GM21529 (cell line): Measurements from ENCODE around the gene UBXN10.

ENCODE experiments used
- ATAC-seq: cut with Tn5 transposase; IDR thresholded peaks from one replicate; pipeline ENCODE4 v1.9.1; 2021; ENCODE audit not compliant: unreplicated experiment

Gene UBXN10

GRCh38 chr1:20185834-20186782 is at the start of gene UBXN10, which contains the start of gene PLA2G2C:
Gene UBXN10, plus strand, starts transcription at chr1:20186096. Its CDS starts 4,466 bp downstream, at chr1:20190562.
Gene PLA2G2C, minus strand, starts transcription at chr1:20186518. Its CDS starts 9,155 bp downstream, at chr1:20177363.
- ATAC-seq = no peak

GRCh38 chr1:20136249-20136648 is 49.6 kb upstream of the UBXN10 start:
- no peak for ATAC-seq

- ATAC-seq = no peak
Observed at GRCh38 chr1:20137055-20137454, 48.8 kb upstream of the UBXN10 start.

GRCh38 chr1:20137604-20138003 is 48.3 kb upstream of the UBXN10 start:
- ATAC-seq = no peak

- no peak for ATAC-seq
Observed at GRCh38 chr1:20138346-20138745, 47.5 kb upstream of the UBXN10 start.

GRCh38 chr1:20138961-20139550 is 46.8 kb upstream of the UBXN10 start, which contains the start of gene PLA2G2F:
Gene PLA2G2F, plus strand, starts transcription at chr1:20139323. Its CDS starts 105 bp downstream, at chr1:20139428.
- no peak for ATAC-seq

GRCh38 chr1:20139776-20140612 is 45.9 kb upstream of the UBXN10 start:
- ATAC-seq = no peak

- ATAC-seq = no peak
Observed at GRCh38 chr1:20141001-20141400, 44.9 kb upstream of the UBXN10 start.

- no peak for ATAC-seq
Observed at GRCh38 chr1:20141466-20141865, 44.4 kb upstream of the UBXN10 start.

- no peak for ATAC-seq
Observed at GRCh38 chr1:20142001-20142710, 43.7 kb upstream of the UBXN10 start.

- ATAC-seq = no peak
Observed at GRCh38 chr1:20143318-20143717, 42.6 kb upstream of the UBXN10 start.

- no peak for ATAC-seq
Observed at GRCh38 chr1:20143734-20144565, 41.9 kb upstream of the UBXN10 start.

- no peak for ATAC-seq
Observed at GRCh38 chr1:20147846-20148570, 37.9 kb upstream of the UBXN10 start.

GRCh38 chr1:20148571-20149500 is 37.1 kb upstream of the UBXN10 start:
- no peak for ATAC-seq

GRCh38 chr1:20149601-20150325 is 36.1 kb upstream of the UBXN10 start:
- ATAC-seq = no peak

- ATAC-seq = no peak
Observed at GRCh38 chr1:20150326-20150705, 35.6 kb upstream of the UBXN10 start.

- no peak for ATAC-seq
Observed at GRCh38 chr1:20150969-20151368, 34.9 kb upstream of the UBXN10 start.
